DOHH2 (cell line): ENCODE data around the gene PLEKHG4B.

Source experiments
- H3F3A ChIP-seq: fragments of 200-600 bp; sonication (generic), shearing (Covaris generic); 2 replicates; pipeline ENCODE4 v1.6.0; 2016; ENCODE audit warnings: antibody characterized with exemption, mild to moderate bottlenecking; ENCODE audit not compliant: control insufficient read depth, insufficient read depth
- H3K27ac ChIP-seq: fragments of 200-600 bp; sonication (generic); 2 replicates; pipeline ENCODE4 v1.5.1; 2014; ENCODE audit warnings: low read depth, mild to moderate bottlenecking, low read length, moderate library complexity
- H3K27me3 ChIP-seq: fragments of 200-600 bp; sonication (generic); 2 replicates; pipeline ENCODE4 v1.6.1; 2014; ENCODE audit warnings: mild to moderate bottlenecking, low read length, mixed read lengths; ENCODE audit not compliant: control insufficient read depth
- H3K36me3 ChIP-seq: fragments of 200-600 bp; sonication (generic); 2 replicates; pipeline ENCODE4 v1.6.1; 2014; ENCODE audit warnings: mild to moderate bottlenecking, low read length, moderate library complexity, mixed read lengths; ENCODE audit not compliant: control insufficient read depth
- H3K4me1 ChIP-seq: fragments of 200-600 bp; sonication (generic); 2 replicates; pipeline ENCODE4 v1.6.1; 2014; ENCODE audit warnings: mild to moderate bottlenecking, low read length, mixed read lengths; ENCODE audit not compliant: control insufficient read depth
- H3K4me2 ChIP-seq: fragments of 200-600 bp; sonication (generic); 2 replicates; pipeline ENCODE4 v1.6.0; 2014; ENCODE audit warnings: mild to moderate bottlenecking, low read length, moderate library complexity
- H3K4me3 ChIP-seq: fragments of 200-600 bp; sonication (generic); 2 replicates; pipeline ENCODE4 v1.5.1; 2014; ENCODE audit warnings: mild to moderate bottlenecking, low read length, mixed read lengths
- H3K79me2 ChIP-seq: fragments of 200-600 bp; sonication (generic); 2 replicates; pipeline ENCODE4 v1.6.1; 2014; ENCODE audit warnings: mild to moderate bottlenecking, low read length, mixed read lengths; ENCODE audit not compliant: control insufficient read depth
- H3K9me2 ChIP-seq: fragments of 200-600 bp; sonication (generic); replicated peaks from 2 replicates; pipeline ENCODE4 v1.6.1; 2014; ENCODE audit warnings: mild to moderate bottlenecking, low read length, mixed read lengths; ENCODE audit not compliant: control insufficient read depth
- H3K9me3 ChIP-seq: fragments of 200-600 bp; sonication (generic); 2 replicates; pipeline ENCODE4 v1.6.1; 2014; ENCODE audit warnings: antibody characterized with exemption, low read length, mixed read lengths; ENCODE audit not compliant: control insufficient read depth, insufficient read depth
- H4K20me1 ChIP-seq: fragments of 200-600 bp; sonication (generic); 2 replicates; pipeline ENCODE4 v1.6.0; 2014; ENCODE audit warnings: low read depth, mild to moderate bottlenecking, antibody characterized with exemption, low read length, moderate library complexity; ENCODE audit not compliant: control insufficient read depth, insufficient read depth
- EZH2phosphoT487 ChIP-seq: fragments of 200-600 bp; sonication (generic); IDR thresholded peaks from 2 replicates; pipeline ENCODE4 v1.6.1; 2017; ENCODE audit warnings: borderline replicate concordance, mild to moderate bottlenecking, antibody characterized with exemption, low read length, moderate library complexity, mixed read lengths
- TF ChIP-seq, protein P1 (sequence below): fragments of 200-600 bp; sonication (generic); IDR thresholded peaks from one replicate; pipeline ENCODE4 v1.5.1; 2014; ENCODE audit warnings: antibody characterized with exemption, mild to moderate bottlenecking, low read depth, low read length; ENCODE audit not compliant: poor library complexity, severe bottlenecking

PLEKHG4B gene

DNA sequence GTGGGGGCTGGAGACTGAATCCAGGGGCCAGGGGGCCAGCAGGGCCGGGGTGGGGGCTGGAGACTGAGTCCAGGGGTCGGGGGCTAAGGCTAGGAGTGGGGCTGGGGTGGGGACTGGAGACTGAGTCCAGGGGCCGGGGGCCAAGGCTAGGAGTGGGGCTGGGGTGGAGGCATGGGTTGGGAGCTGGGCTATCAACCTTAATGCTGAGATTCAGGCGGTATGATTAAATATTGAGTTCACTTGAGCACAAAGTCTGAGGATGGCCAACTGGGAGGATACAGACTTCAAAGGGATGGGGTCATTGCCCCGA, 82.3 kb downstream of the PLEKHG4B start:
- Histone ChIP-seq H4K20me1 (no peaks in the 10 kb centered on the region), H3K9me2 (no peaks in the 10 kb centered on the region), H3K9me3 (no peaks in the 10 kb centered on the region), H3K4me2 (no peak overlapping the region), H3F3A (no peaks in the 10 kb centered on the region), H3K4me1 (no peaks in the 10 kb centered on the region), H3K79me2 (no peaks in the 10 kb centered on the region), H3K27ac (no peak overlapping the region), H3K27me3 (peaks cover 8% of the 10 kb centered on the region; the same call in 1 of the 2 replicates), H3K4me3 (no peak overlapping the region), H3K36me3 (no peaks in the 10 kb centered on the region)
- TF ChIP-seq, protein P1, sequence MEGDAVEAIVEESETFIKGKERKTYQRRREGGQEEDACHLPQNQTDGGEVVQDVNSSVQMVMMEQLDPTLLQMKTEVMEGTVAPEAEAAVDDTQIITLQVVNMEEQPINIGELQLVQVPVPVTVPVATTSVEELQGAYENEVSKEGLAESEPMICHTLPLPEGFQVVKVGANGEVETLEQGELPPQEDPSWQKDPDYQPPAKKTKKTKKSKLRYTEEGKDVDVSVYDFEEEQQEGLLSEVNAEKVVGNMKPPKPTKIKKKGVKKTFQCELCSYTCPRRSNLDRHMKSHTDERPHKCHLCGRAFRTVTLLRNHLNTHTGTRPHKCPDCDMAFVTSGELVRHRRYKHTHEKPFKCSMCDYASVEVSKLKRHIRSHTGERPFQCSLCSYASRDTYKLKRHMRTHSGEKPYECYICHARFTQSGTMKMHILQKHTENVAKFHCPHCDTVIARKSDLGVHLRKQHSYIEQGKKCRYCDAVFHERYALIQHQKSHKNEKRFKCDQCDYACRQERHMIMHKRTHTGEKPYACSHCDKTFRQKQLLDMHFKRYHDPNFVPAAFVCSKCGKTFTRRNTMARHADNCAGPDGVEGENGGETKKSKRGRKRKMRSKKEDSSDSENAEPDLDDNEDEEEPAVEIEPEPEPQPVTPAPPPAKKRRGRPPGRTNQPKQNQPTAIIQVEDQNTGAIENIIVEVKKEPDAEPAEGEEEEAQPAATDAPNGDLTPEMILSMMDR, result no peak
- no peak for TF ChIP-seq EZH2phosphoT487

DNA sequence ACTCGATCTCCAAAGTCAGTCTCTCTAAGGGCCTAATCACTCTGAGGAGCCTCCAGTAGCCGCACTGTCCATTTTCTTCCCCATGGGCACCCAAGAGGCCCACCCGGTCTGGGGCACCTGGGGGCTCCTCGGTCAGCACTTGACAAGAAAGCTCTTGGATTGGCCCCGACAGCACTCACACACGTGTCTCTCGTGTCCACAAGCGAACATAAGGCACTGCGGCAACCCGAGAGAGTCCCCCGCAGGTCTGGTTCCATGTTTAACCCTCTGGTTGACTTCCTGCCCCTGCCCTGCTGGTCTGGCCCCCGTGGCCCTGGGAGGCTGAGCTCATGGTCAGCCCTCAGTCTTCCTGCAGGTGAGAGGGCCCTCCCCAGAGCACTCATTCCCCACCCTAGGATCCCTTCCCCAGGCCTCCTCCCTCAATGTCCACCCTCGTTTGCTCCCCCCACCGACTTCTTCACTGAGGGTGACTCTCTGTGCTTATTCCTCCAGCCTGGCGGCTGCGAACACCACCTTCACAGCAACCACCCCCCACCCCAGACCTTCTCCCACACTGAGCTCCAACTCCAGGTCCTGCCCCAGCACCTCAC, 83.0 kb downstream of the PLEKHG4B start:
- H3K4me1 ChIP-seq, result no peaks in the 10 kb centered on the region
- H3K4me3 ChIP-seq, result no peak overlapping the region
- TF ChIP-seq, protein P1, result no peak
- TF ChIP-seq EZH2phosphoT487, result no peak
- no peaks in the 10 kb centered on the region for H3K36me3 ChIP-seq
- H3F3A ChIP-seq, result no peaks in the 10 kb centered on the region
- H3K9me3 ChIP-seq, result no peaks in the 10 kb centered on the region
- H4K20me1 ChIP-seq, result no peaks in the 10 kb centered on the region
- H3K27me3 ChIP-seq, result peaks cover 8% of the 10 kb centered on the region; the same call in 1 of the 2 replicates
- H3K79me2 ChIP-seq, result no peaks in the 10 kb centered on the region
- H3K27ac ChIP-seq, result no peak overlapping the region
- no peak overlapping the region for H3K4me2 ChIP-seq
- H3K9me2 ChIP-seq, result no peaks in the 10 kb centered on the region

DNA sequence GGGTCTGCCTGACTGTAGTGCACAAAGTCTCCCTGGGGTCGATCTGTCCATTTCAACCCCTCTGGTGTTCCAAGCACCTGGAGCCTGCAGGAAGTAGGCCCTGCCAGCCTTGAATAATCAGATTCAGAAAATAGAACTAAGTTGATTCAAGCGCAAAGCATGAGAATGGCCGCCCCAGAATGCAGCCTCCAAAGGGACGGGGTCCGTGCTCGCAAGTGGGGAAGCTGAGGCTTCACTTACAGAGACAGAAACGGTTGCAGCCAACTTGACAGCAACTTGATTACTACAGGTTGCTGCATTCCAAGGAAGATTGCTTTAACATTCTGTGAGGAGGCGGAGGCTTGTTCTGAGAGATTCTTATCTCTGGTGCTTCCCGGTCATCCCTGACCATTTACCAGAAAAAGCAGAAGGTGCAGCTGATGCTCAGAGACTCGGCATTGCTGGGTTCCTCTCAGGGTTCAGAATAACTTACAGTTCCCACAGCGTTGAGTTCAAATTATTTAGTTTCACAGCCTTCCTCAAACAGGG, 84.4 kb downstream of the PLEKHG4B start:
- peaks cover 8% of the 10 kb centered on the region for H3K27me3 ChIP-seq

More for the DNA sequence above, 84.4 kb downstream of the PLEKHG4B start:
- Histone ChIP-seq H3K4me2 (no peak overlapping the region), H3F3A (no peaks in the 10 kb centered on the region), H3K9me2 (no peaks in the 10 kb centered on the region), H3K27ac (no peak overlapping the region), H3K79me2 (no peaks in the 10 kb centered on the region), H3K9me3 (no peaks in the 10 kb centered on the region), H3K36me3 (no peaks in the 10 kb centered on the region), H4K20me1 (no peaks in the 10 kb centered on the region), H3K4me3 (no peak overlapping the region), H3K4me1 (no peaks in the 10 kb centered on the region)
- TF ChIP-seq, protein P1, result no peak
- TF ChIP-seq EZH2phosphoT487, result no peak
